HepG2 (cell line): ENCODE measurements around the gene USP5. TPM values are rescaled to one million over a fixed set of nuclear protein-coding genes. Genes with fewer than 3 reads are reported as not detected.

ENCODE experiments used
- BHLHE40 ChIP-seq: IDR thresholded peaks from 2 replicates; pipeline ENCODE4 v1.6.1; 2011; ENCODE audit warnings: low read length, improper control_type of control experiment
- CHD4 ChIP-seq: fragments of 200-600 bp; sonication (generic); IDR thresholded peaks from 2 replicates; pipeline ENCODE4 v1.7.0; 2017; ENCODE audit warnings: mild to moderate bottlenecking, low read length, borderline replicate concordance
- GPN1 ChIP-seq: sonication (generic); formaldehyde crosslinking; IDR thresholded peaks from 2 replicates; pipeline ENCODE4 v1.5.1; 2020; ENCODE audit warnings: missing genetic modification reagents, borderline replicate concordance
- GTF2F1 ChIP-seq: fragments of 150-350 bp; IDR thresholded peaks from 2 replicates; pipeline ENCODE4 v1.6.1; 2014; ENCODE audit warnings: low read length
- ISX ChIP-seq: sonication (generic); formaldehyde crosslinking; conservative IDR thresholded peaks from 2 replicates; pipeline ENCODE4 v1.5.0; 2020; ENCODE audit warnings: missing genetic modification reagents
- JUNB ChIP-seq: sonication (generic); formaldehyde crosslinking; IDR thresholded peaks from 2 replicates; pipeline ENCODE4 v1.8.0; 2022; ENCODE audit warnings: missing genetic modification reagents, mild to moderate bottlenecking, borderline replicate concordance
- KDM5B ChIP-seq: sonication (generic); formaldehyde crosslinking; IDR thresholded peaks from 2 replicates; pipeline ENCODE4 v1.4.0; 2020; ENCODE audit warnings: missing genetic modification reagents, mild to moderate bottlenecking, borderline replicate concordance
- MLLT10 ChIP-seq: sonication (generic); formaldehyde crosslinking; IDR thresholded peaks from 2 replicates; pipeline ENCODE4 v1.4.0; 2020; ENCODE audit warnings: missing genetic modification reagents
- MZF1 ChIP-seq: sonication (generic); formaldehyde crosslinking; IDR thresholded peaks from 2 replicates; pipeline ENCODE4 v1.8.1; 2023; ENCODE audit warnings: mild to moderate bottlenecking, missing genetic modification reagents, borderline replicate concordance
- NFIB ChIP-seq: sonication (generic); formaldehyde crosslinking; IDR thresholded peaks from 2 replicates; pipeline ENCODE4 v1.9.0; 2021; ENCODE audit warnings: missing genetic modification reagents, mild to moderate bottlenecking, borderline replicate concordance
- NFKBIZ ChIP-seq: IDR thresholded peaks from 2 replicates; pipeline ENCODE4 v1.6.1; 2018; ENCODE audit warnings: missing genetic modification reagents, missing compliant biosample characterization
- NKX3-1 ChIP-seq: sonication (generic); formaldehyde crosslinking; IDR thresholded peaks from 2 replicates; pipeline ENCODE4 v1.5.0; 2020; ENCODE audit warnings: missing genetic modification reagents
- PHF8 ChIP-seq: sonication (generic); formaldehyde crosslinking; IDR thresholded peaks from 2 replicates; pipeline ENCODE4 v1.5.0; 2020; ENCODE audit warnings: missing genetic modification reagents
- POGZ ChIP-seq: sonication (generic); formaldehyde crosslinking; IDR thresholded peaks from 2 replicates; pipeline ENCODE4 v1.4.0; 2020; ENCODE audit warnings: mild to moderate bottlenecking, missing genetic modification reagents
- TBX2 ChIP-seq: sonication (generic); formaldehyde crosslinking; IDR thresholded peaks from 2 replicates; pipeline ENCODE4 v1.5.0; 2020; ENCODE audit warnings: missing genetic modification reagents, mild to moderate bottlenecking, borderline replicate concordance
- U2AF1 ChIP-seq: fragments of 200-400 bp; formaldehyde crosslinking; optimal IDR thresholded peaks from 2 replicates; pipeline ENCODE3; 2017; ENCODE audit warnings: mild to moderate bottlenecking, low read depth, low read length
- ZFAT ChIP-seq: sonication (generic); formaldehyde crosslinking; conservative IDR thresholded peaks from 2 replicates; pipeline ENCODE4 v1.8.1; 2023; ENCODE audit warnings: missing genetic modification reagents, inconsistent platforms
- ZNF235 ChIP-seq: sonication (generic); formaldehyde crosslinking; IDR thresholded peaks from 2 replicates; pipeline ENCODE4 v1.8.1; 2023; ENCODE audit warnings: mild to moderate bottlenecking, missing genetic modification reagents, borderline replicate concordance
- ZNF597 ChIP-seq: sonication (generic); formaldehyde crosslinking; IDR thresholded peaks from 2 replicates; pipeline ENCODE4 v1.5.0; 2020; ENCODE audit warnings: missing genetic modification reagents
- ZNF747 ChIP-seq: sonication (generic); formaldehyde crosslinking; IDR thresholded peaks from 2 replicates; pipeline ENCODE4 v1.8.1; 2023; ENCODE audit warnings: missing genetic modification reagents, mild to moderate bottlenecking, borderline replicate concordance
- ZNF781 ChIP-seq: sonication (generic); formaldehyde crosslinking; IDR thresholded peaks from 2 replicates; pipeline ENCODE4 v1.5.1; 2020; ENCODE audit warnings: borderline replicate concordance, mild to moderate bottlenecking, missing genetic modification reagents; ENCODE audit errors: not compliant biosample characterization
- polyA plus RNA-seq, 8 experiments: library from polyadenylated mRNA; depleted of rRNA in 3 of 8; stranded (reverse) in 7 of 8; unstranded in 1 of 8; fragments of >200 nt; fragmentation: Illumina TruSeq in 4 of 8; extraction: Trizol in 4 of 8; gene quantifications; 2 replicates each; pipeline versions ENCODE4 v1.2.1 to v1.2.3, GENCODE V29; 2011 to 2016; ENCODE audit warnings: low read depth in 4 of 8, missing spikeins in 1 of 8, mixed read lengths in 1 of 8; ENCODE audit not compliant: insufficient read depth in 1 of 8
- total RNA-seq, 5 experiments: library from RNA; depleted of rRNA; stranded (reverse); fragments of >200 nt; fragmentation: Illumina TruSeq; extraction: Trizol; gene quantifications; 2 replicates each; pipeline ENCODE4 v1.2.3, GENCODE V29; 2016; ENCODE audit warnings: low read depth in 1 of 5
- TF ChIP-seq, protein P1 (sequence below): sonication (generic); formaldehyde crosslinking; conservative IDR thresholded peaks from 2 replicates; pipeline ENCODE4 v1.8.0; 2022; ENCODE audit warnings: mild to moderate bottlenecking, moderate library complexity, missing genetic modification reagents
- TF ChIP-seq, protein P2 (sequence below): IDR thresholded peaks from 2 replicates; pipeline ENCODE4 v1.6.1; 2018; ENCODE audit warnings: missing genetic modification reagents
- TF ChIP-seq, protein P3 (sequence below): sonication (generic); formaldehyde crosslinking; IDR thresholded peaks from 2 replicates; pipeline ENCODE4 v1.4.0; 2020; ENCODE audit warnings: low read depth, mild to moderate bottlenecking, missing genetic modification reagents

The USP5 gene
- total and polyA plus RNA-seq, 2 of the 13 experiments (the other 11 are each of a cell fraction or from before 2014, with no cell fraction given), result 39.6 to 56.0 TPM

DNA sequence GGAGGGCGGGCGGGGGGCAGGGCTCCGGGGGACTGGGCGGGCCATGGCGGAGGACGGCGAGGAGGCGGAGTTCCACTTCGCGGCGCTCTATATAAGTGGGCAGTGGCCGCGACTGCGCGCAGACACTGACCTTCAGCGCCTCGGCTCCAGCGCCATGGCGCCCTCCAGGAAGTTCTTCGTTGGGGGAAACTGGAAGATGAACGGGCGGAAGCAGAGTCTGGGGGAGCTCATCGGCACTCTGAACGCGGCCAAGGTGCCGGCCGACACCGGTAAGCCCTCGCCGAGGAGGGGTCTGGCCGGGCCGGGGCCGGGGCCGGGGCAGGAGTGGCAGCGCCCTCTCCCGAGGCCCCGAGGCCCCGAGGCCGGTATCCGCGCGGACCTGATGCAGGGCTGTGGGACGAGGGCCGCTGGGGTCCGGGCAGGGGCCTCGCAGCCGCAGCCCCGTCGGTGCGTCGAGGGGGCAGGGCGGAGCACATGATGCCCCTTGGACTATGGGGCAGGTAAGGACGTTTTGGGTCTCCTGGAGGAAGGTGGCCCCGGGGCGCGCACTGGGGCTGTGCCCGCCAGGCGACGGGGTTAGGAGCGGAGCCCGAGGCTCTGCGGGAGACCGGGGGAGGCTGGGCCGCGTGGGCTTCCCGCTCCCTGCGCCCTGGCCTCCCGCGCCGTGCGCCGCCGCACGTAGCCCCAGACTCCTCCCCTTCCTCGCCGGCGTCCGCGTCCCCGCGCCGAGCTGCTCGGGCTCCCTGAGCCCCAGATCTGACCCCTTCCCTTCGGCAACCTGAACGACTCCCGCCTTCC, 15.7 kb downstream of the USP5 start, which contains the start of gene TPI1 (continued):
- TF ChIP-seq ZNF597 (CRISPR knock-in tag), result no peak
- TF ChIP-seq, protein P1, sequence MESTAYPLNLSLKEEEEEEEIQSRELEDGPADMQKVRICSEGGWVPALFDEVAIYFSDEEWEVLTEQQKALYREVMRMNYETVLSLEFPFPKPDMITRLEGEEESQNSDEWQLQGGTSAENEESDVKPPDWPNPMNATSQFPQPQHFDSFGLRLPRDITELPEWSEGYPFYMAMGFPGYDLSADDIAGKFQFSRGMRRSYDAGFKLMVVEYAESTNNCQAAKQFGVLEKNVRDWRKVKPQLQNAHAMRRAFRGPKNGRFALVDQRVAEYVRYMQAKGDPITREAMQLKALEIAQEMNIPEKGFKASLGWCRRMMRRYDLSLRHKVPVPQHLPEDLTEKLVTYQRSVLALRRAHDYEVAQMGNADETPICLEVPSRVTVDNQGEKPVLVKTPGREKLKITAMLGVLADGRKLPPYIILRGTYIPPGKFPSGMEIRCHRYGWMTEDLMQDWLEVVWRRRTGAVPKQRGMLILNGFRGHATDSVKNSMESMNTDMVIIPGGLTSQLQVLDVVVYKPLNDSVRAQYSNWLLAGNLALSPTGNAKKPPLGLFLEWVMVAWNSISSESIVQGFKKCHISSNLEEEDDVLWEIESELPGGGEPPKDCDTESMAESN (CRISPR knock-in tag), result peak; percentile 78
- TF ChIP-seq ZNF235 (CRISPR knock-in tag), result no peak; the same call in 1 of the 2 replicates
- peak; percentile 91 for TF ChIP-seq GTF2F1
- TF ChIP-seq MLLT10 (CRISPR knock-in tag), result no peak
- peak; percentile 81 for TF ChIP-seq PHF8
- 0 out of 2 replicates have a peak, but pooled peaks have one; percentile 61 for TF ChIP-seq JUNB
- no peak for TF ChIP-seq ZFAT (CRISPR knock-in tag)
- TF ChIP-seq NKX3-1 (CRISPR knock-in tag), result 0 out of 2 replicates have a peak, but pooled peaks have one; percentile 31
- TF ChIP-seq TBX2 (CRISPR knock-in tag), result no peak; the same call in 1 of the 2 replicates
- TF ChIP-seq ZNF747 (CRISPR knock-in tag), result peak; percentile 62
- no peak for TF ChIP-seq NFKBIZ (CRISPR knock-in tag)
- peak; percentile 54 for TF ChIP-seq ZNF781
- TF ChIP-seq BHLHE40, result no peak
- TF ChIP-seq POGZ (CRISPR knock-in tag), result no peak
- TF ChIP-seq, protein P2, sequence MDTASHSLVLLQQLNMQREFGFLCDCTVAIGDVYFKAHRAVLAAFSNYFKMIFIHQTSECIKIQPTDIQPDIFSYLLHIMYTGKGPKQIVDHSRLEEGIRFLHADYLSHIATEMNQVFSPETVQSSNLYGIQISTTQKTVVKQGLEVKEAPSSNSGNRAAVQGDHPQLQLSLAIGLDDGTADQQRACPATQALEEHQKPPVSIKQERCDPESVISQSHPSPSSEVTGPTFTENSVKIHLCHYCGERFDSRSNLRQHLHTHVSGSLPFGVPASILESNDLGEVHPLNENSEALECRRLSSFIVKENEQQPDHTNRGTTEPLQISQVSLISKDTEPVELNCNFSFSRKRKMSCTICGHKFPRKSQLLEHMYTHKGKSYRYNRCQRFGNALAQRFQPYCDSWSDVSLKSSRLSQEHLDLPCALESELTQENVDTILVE, result no peak
- peak; percentile 83 for TF ChIP-seq KDM5B
- 0 out of 2 replicates have a peak, but pooled peaks have one; percentile 13 for TF ChIP-seq GPN1 (CRISPR knock-in tag)
- TF ChIP-seq ISX (CRISPR knock-in tag), result no peak
- TF ChIP-seq MZF1, result no peak
- TF ChIP-seq CHD4, result no peak
- no peak for TF ChIP-seq U2AF1
- no peak for TF ChIP-seq NFIB (CRISPR knock-in tag)
- TF ChIP-seq, protein P3, sequence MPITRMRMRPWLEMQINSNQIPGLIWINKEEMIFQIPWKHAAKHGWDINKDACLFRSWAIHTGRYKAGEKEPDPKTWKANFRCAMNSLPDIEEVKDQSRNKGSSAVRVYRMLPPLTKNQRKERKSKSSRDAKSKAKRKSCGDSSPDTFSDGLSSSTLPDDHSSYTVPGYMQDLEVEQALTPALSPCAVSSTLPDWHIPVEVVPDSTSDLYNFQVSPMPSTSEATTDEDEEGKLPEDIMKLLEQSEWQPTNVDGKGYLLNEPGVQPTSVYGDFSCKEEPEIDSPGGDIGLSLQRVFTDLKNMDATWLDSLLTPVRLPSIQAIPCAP (CRISPR knock-in tag), result 0 out of 2 replicates have a peak, but pooled peaks have one; percentile 13
